HL-60 (cell line): Measurements from ENCODE around the gene PTGER2.

Experiments used
- CTCF ChIP-seq: IDR thresholded peaks from one replicate; pipeline ENCODE4 v1.5.1; 2011; ENCODE audit warnings: low read length, control low read depth, inconsistent platforms; ENCODE audit not compliant: insufficient read depth
- GABPA ChIP-seq: IDR thresholded peaks from 2 replicates; pipeline ENCODE4 v1.6.1; 2012; ENCODE audit warnings: low read depth
- POLR2AphosphoS5 ChIP-seq: IDR thresholded peaks from 2 replicates; pipeline ENCODE4 v1.6.1; 2012; ENCODE audit warnings: low read depth
- SPI1 ChIP-seq: IDR thresholded peaks from 2 replicates; pipeline ENCODE4 v1.6.1; 2012; ENCODE audit warnings: low read depth, mild to moderate bottlenecking, borderline replicate concordance

DNA sequence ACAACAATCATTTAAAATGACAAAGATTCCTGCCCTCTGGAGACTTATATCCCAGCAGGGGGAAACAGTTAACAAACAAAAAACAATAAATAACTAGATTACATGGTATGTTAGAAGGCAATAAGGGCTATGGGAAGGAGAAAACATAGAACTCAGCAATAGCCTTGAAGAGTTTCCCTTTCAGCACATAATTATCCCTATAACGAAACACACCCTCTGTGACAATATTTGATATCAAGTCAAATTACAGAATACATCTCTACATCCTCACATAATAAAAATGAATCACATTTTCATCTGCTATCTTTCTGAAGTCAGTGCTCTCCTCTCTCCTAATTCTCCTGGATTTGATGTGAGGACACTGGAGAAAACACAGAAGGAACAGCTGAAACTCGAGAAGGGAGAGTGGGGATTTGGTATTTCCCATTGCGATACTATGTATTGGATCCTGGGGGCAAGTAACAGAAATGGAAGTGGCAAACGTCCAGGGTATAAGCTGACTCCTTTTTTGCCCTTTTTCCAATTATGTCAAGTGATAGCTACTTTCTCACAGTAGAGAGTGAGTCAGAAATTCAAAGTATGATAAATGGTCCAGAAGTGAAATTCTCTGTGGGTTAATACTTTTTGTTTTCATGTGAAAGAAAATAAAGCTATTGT, 9.7 kb upstream of the PTGER2 start:
- TF ChIP-seq CTCF, result no peak
- no peak for TF ChIP-seq GABPA
- no peak for TF ChIP-seq SPI1
- TF ChIP-seq POLR2AphosphoS5, result no peak
